Smooth muscle cell (in vitro differentiated cells): ENCODE results near the gene CRK. TPM values are rescaled to one million over a fixed set of nuclear protein-coding genes. Genes with fewer than 3 reads are reported as not detected.

Experiments
- DNase-seq: peaks from one replicate; lab custom pipeline; 2025; ENCODE audit not compliant: unreplicated experiment; lab: John Stamatoyannopoulos, UW
- H2AFZ ChIP-seq: fragments of 200-600 bp; sonication (generic); 2 replicates; pipeline ENCODE4 v1.6.0; 2016; ENCODE audit warnings: antibody characterized with exemption, low read depth, mild to moderate bottlenecking
- H3F3A ChIP-seq: fragments of 200-600 bp; sonication (generic); 2 replicates; pipeline ENCODE4 v1.6.0; 2017; ENCODE audit warnings: antibody characterized with exemption, low read depth
- H3K27ac ChIP-seq: fragments of 200-600 bp; sonication (generic); 2 replicates; pipeline ENCODE4 v1.5.1; 2016; ENCODE audit warnings: low read depth, mild to moderate bottlenecking
- H3K27me3 ChIP-seq: fragments of 200-600 bp; sonication (generic); 2 replicates; pipeline ENCODE4 v1.6.1; 2016; ENCODE audit warnings: low read depth, mild to moderate bottlenecking
- H3K36me3 ChIP-seq: fragments of 200-600 bp; sonication (generic); 2 replicates; pipeline ENCODE4 v1.5.1; 2016; ENCODE audit warnings: low read depth
- H3K4me1 ChIP-seq: fragments of 200-600 bp; sonication (generic); 2 replicates; pipeline ENCODE4 v1.5.1; 2016; ENCODE audit warnings: low read depth
- H3K4me2 ChIP-seq: fragments of 200-600 bp; sonication (generic); 2 replicates; pipeline ENCODE4 v1.6.0; 2016; ENCODE audit warnings: mild to moderate bottlenecking
- H3K4me3 ChIP-seq: fragments of 200-600 bp; sonication (generic); 2 replicates; pipeline ENCODE4 v1.5.1; 2016; ENCODE audit warnings: mild to moderate bottlenecking
- H3K79me2 ChIP-seq: fragments of 200-600 bp; sonication (generic); 2 replicates; pipeline ENCODE4 v1.6.0; 2016; ENCODE audit warnings: low read depth, mild to moderate bottlenecking
- H3K9ac ChIP-seq: fragments of 200-600 bp; sonication (generic); 2 replicates; pipeline ENCODE4 v1.6.0; 2016; ENCODE audit warnings: low read depth
- H3K9me3 ChIP-seq: fragments of 200-600 bp; sonication (generic); replicated peaks from 2 replicates; pipeline ENCODE4 v1.5.1; 2016; ENCODE audit warnings: low read depth
- H4K20me1 ChIP-seq: fragments of 200-600 bp; sonication (generic); 2 replicates; pipeline ENCODE4 v1.6.0; 2016; ENCODE audit warnings: low read depth
- WGBS: methylation state at CpG from one replicate; pipeline ENCODE4 v1.1.7; 2016; ENCODE audit warnings: low lambda C conversion rate; 5-methylcytosine and 5-hydroxymethylcytosine counted together
- polyA plus RNA-seq: library from polyadenylated mRNA; unstranded; fragments of >200 nt; fragmentation: Nextera tagmentation; extraction: Ambion mirVana; gene quantifications from 2 replicates; pipeline ENCODE4 v1.2.1, GENCODE V29; 2016
- total RNA-seq: library from RNA; depleted of rRNA; stranded (reverse); fragments of >200 nt; gene quantifications from 2 replicates; pipeline ENCODE4 v1.2.3, GENCODE V29; 2014
- TF ChIP-seq, protein P1 (sequence below): fragments of 200-600 bp; sonication (generic); IDR thresholded peaks from 2 replicates; pipeline ENCODE4 v1.5.1; 2017; ENCODE audit warnings: borderline replicate concordance, mild to moderate bottlenecking, antibody characterized with exemption; ENCODE audit not compliant: insufficient read depth, poor library complexity, severe bottlenecking

Gene CRK
- total and polyA plus RNA-seq, 2 experiments from 2014 or later: 49.7 to 56.8 TPM

DNA sequence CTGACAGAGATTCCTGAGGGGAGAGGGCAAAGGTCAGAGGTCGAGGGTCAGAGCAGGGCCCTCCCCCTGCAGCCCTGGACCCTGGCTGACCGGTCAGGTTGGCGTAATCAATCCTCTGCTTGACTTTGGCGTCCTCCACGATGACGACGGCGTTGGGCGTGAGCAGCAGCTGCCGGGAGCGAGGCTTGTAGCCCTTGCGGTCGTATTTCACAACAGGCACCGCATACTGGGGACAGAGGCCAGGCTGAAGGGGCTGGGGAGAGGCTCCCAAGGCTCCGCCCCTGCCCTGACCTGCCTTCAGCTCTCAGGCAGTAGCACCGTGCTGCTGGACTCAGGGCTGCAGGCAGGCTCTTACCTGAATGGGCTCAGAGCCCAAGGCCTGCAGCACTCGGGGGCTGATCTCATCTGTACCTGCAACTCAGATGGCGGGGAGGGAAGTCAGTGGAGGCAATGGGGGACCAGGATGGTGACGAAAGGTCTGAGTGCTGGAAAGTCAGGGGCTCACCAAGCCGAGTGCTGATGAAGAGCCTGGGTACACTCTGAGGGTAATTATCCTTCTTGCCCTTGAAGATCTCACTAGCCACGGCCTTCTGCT, 12.0 kb upstream of the CRK start:
- H3K4me2 ChIP-seq: no peak overlapping the region
- H3K36me3 ChIP-seq: no peaks in the 10 kb centered on the region
- H2AFZ ChIP-seq: no peak overlapping the region
- H3K4me3 ChIP-seq: no peak overlapping the region
- no peak overlapping the region for H3K9ac ChIP-seq
- TF ChIP-seq, protein P1, sequence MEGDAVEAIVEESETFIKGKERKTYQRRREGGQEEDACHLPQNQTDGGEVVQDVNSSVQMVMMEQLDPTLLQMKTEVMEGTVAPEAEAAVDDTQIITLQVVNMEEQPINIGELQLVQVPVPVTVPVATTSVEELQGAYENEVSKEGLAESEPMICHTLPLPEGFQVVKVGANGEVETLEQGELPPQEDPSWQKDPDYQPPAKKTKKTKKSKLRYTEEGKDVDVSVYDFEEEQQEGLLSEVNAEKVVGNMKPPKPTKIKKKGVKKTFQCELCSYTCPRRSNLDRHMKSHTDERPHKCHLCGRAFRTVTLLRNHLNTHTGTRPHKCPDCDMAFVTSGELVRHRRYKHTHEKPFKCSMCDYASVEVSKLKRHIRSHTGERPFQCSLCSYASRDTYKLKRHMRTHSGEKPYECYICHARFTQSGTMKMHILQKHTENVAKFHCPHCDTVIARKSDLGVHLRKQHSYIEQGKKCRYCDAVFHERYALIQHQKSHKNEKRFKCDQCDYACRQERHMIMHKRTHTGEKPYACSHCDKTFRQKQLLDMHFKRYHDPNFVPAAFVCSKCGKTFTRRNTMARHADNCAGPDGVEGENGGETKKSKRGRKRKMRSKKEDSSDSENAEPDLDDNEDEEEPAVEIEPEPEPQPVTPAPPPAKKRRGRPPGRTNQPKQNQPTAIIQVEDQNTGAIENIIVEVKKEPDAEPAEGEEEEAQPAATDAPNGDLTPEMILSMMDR: no peak
- no peaks in the 10 kb centered on the region for H3F3A ChIP-seq
- H4K20me1 ChIP-seq: peaks cover 16% of the 10 kb centered on the region
- H3K79me2 ChIP-seq: no peaks in the 10 kb centered on the region
- no peak overlapping the region for H3K27ac ChIP-seq
- DNase-seq: no peak
- no peaks in the 10 kb centered on the region for H3K9me3 ChIP-seq
- 95% methylated on average over 21 of the region's 21 CpGs for WGBS
- no peaks in the 10 kb centered on the region for H3K4me1 ChIP-seq
- H3K27me3 ChIP-seq: no peaks in the 10 kb centered on the region

DNA sequence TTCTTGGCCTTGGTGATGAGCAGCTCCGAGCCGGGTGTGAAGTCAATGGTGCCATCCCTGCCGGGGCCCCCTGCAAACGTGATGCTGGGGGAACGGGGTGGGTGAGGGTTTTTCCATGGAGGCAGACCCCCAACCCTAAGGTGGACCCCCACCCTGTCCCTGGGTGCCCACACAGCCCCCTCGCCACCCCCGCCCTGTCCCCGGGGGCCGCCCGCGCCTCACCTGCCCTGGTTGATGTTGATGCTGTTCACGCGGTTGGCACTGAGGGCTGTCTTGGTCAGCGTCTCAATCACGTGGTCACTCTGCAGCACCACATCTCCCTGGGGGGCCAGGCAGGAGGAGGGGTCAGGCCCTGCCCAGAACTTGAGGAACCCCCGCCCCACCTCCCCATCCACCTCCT, 11.2 kb upstream of the CRK start:
- no peaks in the 10 kb centered on the region for H3K27me3 ChIP-seq
- no peaks in the 10 kb centered on the region for H3K36me3 ChIP-seq
- H2AFZ ChIP-seq: no peak overlapping the region
- H3K27ac ChIP-seq: no peak overlapping the region
- no peaks in the 10 kb centered on the region for H3F3A ChIP-seq
- H3K4me2 ChIP-seq: no peak overlapping the region
- no peak for DNase-seq
- H3K4me1 ChIP-seq: no peaks in the 10 kb centered on the region
- WGBS: 96% methylated on average over 5 of the region's 16 CpGs
- no peak overlapping the region for H3K4me3 ChIP-seq
- no peaks in the 10 kb centered on the region for H3K9me3 ChIP-seq
- no peaks in the 10 kb centered on the region for H3K79me2 ChIP-seq
- H4K20me1 ChIP-seq: peaks cover 16% of the 10 kb centered on the region
- TF ChIP-seq, protein P1: no peak
- H3K9ac ChIP-seq: no peak overlapping the region

GRCh38 chr17:1464186-1464585, 8.2 kb upstream of the CRK start:
- H3F3A ChIP-seq: no peaks in the 10 kb centered on the region
- H4K20me1 ChIP-seq: peaks cover 11% of the 10 kb centered on the region

More at GRCh38 chr17:1464186-1464585, 8.2 kb upstream of the CRK start:
- no peak overlapping the region for H3K4me3 ChIP-seq
- H3K79me2 ChIP-seq: no peaks in the 10 kb centered on the region
- TF ChIP-seq, protein P1: no peak
- no peak overlapping the region for H3K9ac ChIP-seq
- no peaks in the 10 kb centered on the region for H3K36me3 ChIP-seq
- H3K4me1 ChIP-seq: no peaks in the 10 kb centered on the region
- H3K4me2 ChIP-seq: no peak overlapping the region
- over 99% methylated on average over 8 of the region's 8 CpGs for WGBS
- no peaks in the 10 kb centered on the region for H3K9me3 ChIP-seq
- H3K27ac ChIP-seq: no peak overlapping the region
- no peak overlapping the region for H2AFZ ChIP-seq
- DNase-seq: no peak
- no peaks in the 10 kb centered on the region for H3K27me3 ChIP-seq
